ENCODE results near the gene SLC9A3. TPM values are rescaled to one million over a fixed set of nuclear protein-coding genes. Genes with fewer than 3 reads are reported as not detected.

Gene SLC9A3
- total RNA-seq, 1 donor from 2014 or later: 1.1 TPM

- TF ChIP-seq, protein P1, sequence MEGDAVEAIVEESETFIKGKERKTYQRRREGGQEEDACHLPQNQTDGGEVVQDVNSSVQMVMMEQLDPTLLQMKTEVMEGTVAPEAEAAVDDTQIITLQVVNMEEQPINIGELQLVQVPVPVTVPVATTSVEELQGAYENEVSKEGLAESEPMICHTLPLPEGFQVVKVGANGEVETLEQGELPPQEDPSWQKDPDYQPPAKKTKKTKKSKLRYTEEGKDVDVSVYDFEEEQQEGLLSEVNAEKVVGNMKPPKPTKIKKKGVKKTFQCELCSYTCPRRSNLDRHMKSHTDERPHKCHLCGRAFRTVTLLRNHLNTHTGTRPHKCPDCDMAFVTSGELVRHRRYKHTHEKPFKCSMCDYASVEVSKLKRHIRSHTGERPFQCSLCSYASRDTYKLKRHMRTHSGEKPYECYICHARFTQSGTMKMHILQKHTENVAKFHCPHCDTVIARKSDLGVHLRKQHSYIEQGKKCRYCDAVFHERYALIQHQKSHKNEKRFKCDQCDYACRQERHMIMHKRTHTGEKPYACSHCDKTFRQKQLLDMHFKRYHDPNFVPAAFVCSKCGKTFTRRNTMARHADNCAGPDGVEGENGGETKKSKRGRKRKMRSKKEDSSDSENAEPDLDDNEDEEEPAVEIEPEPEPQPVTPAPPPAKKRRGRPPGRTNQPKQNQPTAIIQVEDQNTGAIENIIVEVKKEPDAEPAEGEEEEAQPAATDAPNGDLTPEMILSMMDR (IDR thresholded peaks at IDR 0.05): no peak
- Histone ChIP-seq H3K9me3 (no peaks in the 10 kb centered on the region), H3K27me3 (ENCODE audit: low read depth) (peaks cover 74% of the 10 kb centered on the region), H3K4me1 (peaks cover 8% of the 10 kb centered on the region), H3K4me3 (no peak overlapping the region), H3K27ac (no peak overlapping the region), H3K36me3 (no peaks in the 10 kb centered on the region)
- no peak for DNase-seq
- ATAC-seq: no peak
- intact Hi-C loops (cut with DNase I): no loop called here
These were observed 45.8 kb downstream of the SLC9A3 start for GRCh38 chr5:478369-478981.

DNA sequence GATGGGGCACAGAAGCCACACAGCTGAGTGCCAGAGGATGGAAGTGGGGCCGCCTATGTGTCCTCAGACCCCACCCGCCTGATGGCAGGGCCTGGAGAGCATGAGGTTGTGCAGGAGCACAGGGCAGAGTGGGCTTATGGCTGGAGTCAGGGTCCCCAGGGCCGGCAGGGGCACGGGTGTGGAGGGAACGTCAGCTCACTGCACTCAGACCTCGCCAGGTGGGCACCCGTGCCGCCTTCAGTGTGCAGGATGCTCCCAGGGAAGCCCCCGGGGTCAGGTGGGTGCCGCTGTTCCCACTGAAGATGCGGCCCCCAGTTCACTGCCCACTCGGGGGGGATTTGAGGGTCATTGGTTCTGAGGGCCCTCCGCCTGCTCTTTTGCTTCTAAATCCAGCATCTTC lies 46.4 kb downstream of the SLC9A3 start:
- TF ChIP-seq, protein P1 (IDR thresholded peaks at IDR 0.05): no peak
- DNase-seq (no peak), ATAC-seq (no peak)
- intact Hi-C loops (cut with DNase I): no loop called here
- no peaks in the 10 kb centered on the region for H3K36me3 ChIP-seq
- peaks cover 68% of the 10 kb centered on the region for H3K27me3 ChIP-seq (ENCODE audit: low read depth)
- H3K27ac ChIP-seq: no peak overlapping the region
- no peak overlapping the region for H3K4me3 ChIP-seq
- H3K4me1 ChIP-seq: peaks cover 8% of the 10 kb centered on the region
- H3K9me3 ChIP-seq: no peaks in the 10 kb centered on the region

- peaks cover 10% of the 10 kb centered on the region for H3K4me1 ChIP-seq
- H3K4me3 ChIP-seq: no peak overlapping the region
- no peaks in the 10 kb centered on the region for H3K36me3 ChIP-seq
- TF ChIP-seq, protein P1 (IDR thresholded peaks at IDR 0.05): no peak
- H3K27ac ChIP-seq: no peak overlapping the region
- H3K27me3 ChIP-seq (ENCODE audit: low read depth): peaks cover 62% of the 10 kb centered on the region
- ATAC-seq (no peak), DNase-seq (no peak)
- intact Hi-C loops (cut with DNase I): no loop called here
- H3K9me3 ChIP-seq: no peaks in the 10 kb centered on the region
These were observed 47.0 kb downstream of the SLC9A3 start for GRCh38 chr5:477247-477646.

DNA sequence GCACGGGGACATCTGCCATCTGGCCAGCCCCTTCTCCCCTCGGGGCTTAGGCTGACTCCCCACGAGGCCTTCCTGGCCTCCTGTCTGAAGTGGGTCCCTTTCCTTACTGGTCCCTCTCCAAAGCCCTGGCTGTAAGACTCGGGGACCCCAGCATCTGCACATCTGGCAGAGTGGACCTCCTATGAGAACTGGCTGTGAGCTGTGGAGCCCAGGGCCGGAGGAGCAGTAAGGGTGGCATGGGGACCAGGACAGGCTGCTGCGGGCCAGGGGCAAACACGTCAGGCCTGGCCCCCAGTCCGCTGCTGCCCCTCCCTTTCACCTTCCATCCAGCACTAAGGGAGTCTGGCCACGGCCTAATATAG lies 47.5 kb downstream of the SLC9A3 start:
- H3K27me3 ChIP-seq (ENCODE audit: low read depth): peaks cover 58% of the 10 kb centered on the region
- H3K36me3 ChIP-seq: no peaks in the 10 kb centered on the region
- intact Hi-C loops (cut with DNase I): no loop called here
- no peak for ATAC-seq
- no peak overlapping the region for H3K27ac ChIP-seq
- no peak overlapping the region for H3K4me3 ChIP-seq
- H3K4me1 ChIP-seq: peaks cover 14% of the 10 kb centered on the region
- DNase-seq: no peak
- H3K9me3 ChIP-seq: no peaks in the 10 kb centered on the region
- TF ChIP-seq, protein P1 (IDR thresholded peaks at IDR 0.05): no peak

DNA sequence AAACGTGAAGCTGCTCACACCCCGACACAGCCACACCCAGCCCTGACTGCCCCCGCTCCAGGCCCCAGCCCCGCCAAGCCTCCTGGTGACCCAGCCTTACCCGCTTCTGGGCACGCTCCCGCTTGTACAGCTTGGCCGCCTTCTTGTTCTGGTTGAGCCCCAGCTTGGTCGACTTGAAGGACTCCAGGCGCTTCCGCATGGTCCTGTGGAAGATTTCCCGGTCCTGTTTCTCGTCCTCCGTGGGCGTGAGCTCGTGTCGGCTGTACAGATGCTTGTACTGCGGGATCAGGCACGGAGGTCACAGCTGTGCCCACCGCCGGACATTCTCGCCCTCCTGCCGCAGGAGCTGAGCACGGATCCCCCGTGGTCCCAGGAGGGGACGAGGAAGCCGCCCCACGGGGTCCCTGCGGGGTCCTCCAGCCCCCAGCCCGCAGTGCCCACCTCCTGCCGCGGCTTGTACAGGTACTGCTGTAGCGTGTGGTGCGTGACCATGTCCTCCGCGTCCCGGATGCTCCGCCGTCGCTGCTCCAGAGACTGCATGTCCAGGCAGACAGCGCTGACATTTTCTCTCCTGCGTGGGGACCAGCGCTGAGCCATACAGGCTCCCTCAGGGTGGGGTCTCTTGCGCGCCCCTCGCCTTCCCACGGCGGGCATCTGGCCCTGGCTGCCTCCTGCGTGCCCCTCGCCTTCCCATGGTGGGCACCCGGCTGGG lies 48.0 kb downstream of the SLC9A3 start:
- Histone ChIP-seq H3K9me3 (no peaks in the 10 kb centered on the region), H3K4me3 (no peak overlapping the region), H3K36me3 (no peaks in the 10 kb centered on the region), H3K27me3 (ENCODE audit: low read depth) (peaks cover 55% of the 10 kb centered on the region), H3K27ac (no peak overlapping the region), H3K4me1 (peaks cover 19% of the 10 kb centered on the region)
- DNase-seq (peak; percentile 49), ATAC-seq (no peak)
- intact Hi-C loops (cut with DNase I): no loop called here
- TF ChIP-seq, protein P1 (IDR thresholded peaks at IDR 0.05): no peak

Data from lower lobe of right lung (tissue), 2 donors.